ENCODE data around the gene LPAR3.
A peak's percentile ranks its signal among the peaks of the same experiment; 100 is the strongest.

Gene LPAR3

DNA sequence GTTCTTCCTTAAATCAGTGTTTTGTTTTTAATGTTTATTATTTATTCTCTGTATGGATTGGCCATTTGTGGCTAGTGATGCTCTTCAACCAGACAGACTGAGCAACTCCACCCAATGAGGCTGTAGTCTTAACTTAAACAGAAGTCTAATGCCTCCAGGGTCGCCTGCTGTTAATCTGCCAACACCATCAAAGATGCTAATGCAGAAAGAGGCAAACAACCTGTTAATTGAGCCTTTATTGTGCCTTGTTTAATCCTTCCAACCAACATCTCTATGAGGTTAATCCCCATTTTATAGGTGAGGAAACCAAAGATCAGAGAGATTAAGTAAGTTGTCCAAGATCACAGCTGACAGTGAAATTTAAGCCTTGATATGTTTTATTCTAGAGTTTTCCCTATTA lies 123.4 kb downstream of the LPAR3 start:
- no peak overlapping the region for H3K4me3 ChIP-seq (replicated peaks in 1 of 2; ENCODE audit: low read depth in 2 of 2, low read length in 2 of 2)
- DNase-seq (ENCODE audit: low read depth in 2 of 2): no peak
- TF ChIP-seq CTCF (IDR thresholded peaks at IDR 0.05; ENCODE audit: low read depth, low read length): no peak

DNA sequence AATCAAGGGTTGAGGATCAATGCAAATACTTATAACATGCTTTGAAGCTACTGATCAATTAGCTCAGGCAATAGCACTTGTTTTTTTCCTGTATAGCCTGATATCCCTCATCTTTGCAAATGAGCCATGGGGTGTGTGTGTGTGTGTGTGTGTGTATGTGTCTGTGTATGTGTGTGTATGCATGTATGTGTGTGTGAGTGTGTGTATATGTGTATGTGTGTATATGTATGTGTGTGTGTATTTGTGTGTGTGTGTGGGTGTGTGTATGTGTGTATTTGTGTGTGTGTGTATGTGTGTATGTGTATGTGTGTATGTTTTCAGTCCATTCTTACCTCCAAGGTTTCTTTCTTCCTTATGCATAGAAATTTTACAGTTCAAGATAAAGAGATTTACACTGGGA lies 124.4 kb downstream of the LPAR3 start:
- no peak overlapping the region for H3K4me3 ChIP-seq (replicated peaks in 1 of 2; ENCODE audit: low read depth in 2 of 2, low read length in 2 of 2)
- TF ChIP-seq CTCF (IDR thresholded peaks at IDR 0.05; ENCODE audit: low read depth, low read length): no peak
- DNase-seq (ENCODE audit: low read depth in 2 of 2): no peak

- DNase-seq (ENCODE audit: low read depth in 2 of 2): no peak
- no peak for TF ChIP-seq CTCF (IDR thresholded peaks at IDR 0.05; ENCODE audit: low read depth, low read length)
Observed at GRCh38 chr1:84763912-84764680, 128.9 kb downstream of the LPAR3 start.

DNA sequence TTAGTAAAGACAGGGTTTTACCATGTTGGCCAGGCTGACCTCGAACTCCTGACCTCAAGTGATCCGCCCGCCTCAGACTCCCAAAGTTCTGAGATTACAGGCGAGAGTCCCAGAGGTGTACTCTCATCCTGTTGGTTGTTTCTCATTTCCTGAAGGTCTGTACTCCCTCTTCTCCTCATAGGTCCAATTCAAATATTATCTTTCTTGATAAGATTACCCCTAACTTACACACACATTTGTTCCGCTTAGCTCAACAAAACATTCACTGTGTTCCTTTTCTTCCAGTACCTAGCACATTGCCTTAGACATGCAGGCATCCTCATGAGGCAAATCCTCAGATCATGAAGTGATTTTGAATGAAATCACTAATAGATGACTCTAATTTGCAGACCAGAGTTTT lies 130.3 kb downstream of the LPAR3 start:
- TF ChIP-seq CTCF (IDR thresholded peaks at IDR 0.05; ENCODE audit: low read depth, low read length): no peak
- H3K4me3 ChIP-seq (replicated peaks in 1 of 2; ENCODE audit: low read depth in 2 of 2, low read length in 2 of 2): no peak overlapping the region
- peak in 1 of 2 donors; percentile 55 for DNase-seq (ENCODE audit: low read depth in 2 of 2)

More at GRCh38 chr1:84763912-84764680, 128.9 kb downstream of the LPAR3 start:
- H3K4me3 ChIP-seq (replicated peaks in 1 of 2; ENCODE audit: low read depth in 2 of 2, low read length in 2 of 2): no peak overlapping the region

Measured in cardiac fibroblast (primary cell).